ENCODE results near the gene RBCK1.
"Not testable (repeated sequence)": the region's sequence is repeated elsewhere in the genome, so short reads cannot be mapped to it uniquely, and the experiment has no call there.

- not testable (repeated sequence) for TF ChIP-seq CTCF (IDR thresholded peaks at IDR 0.05; ENCODE audit: extremely low read depth in 1 of 2, insufficient read depth in 1 of 2, low read depth in 1 of 2, low read length in 2 of 2); POLR2AphosphoS5 (IDR thresholded peaks at IDR 0.05; ENCODE audit: insufficient read depth, low read depth, low read length); MAX (IDR thresholded peaks at IDR 0.05; ENCODE audit: insufficient read depth, insufficient read length)
Measured at GRCh38 chr20:393296-393695, 14.8 kb upstream of the RBCK1 start.

Data from endothelial cell of umbilical vein (primary cell).